ENCODE data around the gene ESPNL.

ESPNL gene

DNA sequence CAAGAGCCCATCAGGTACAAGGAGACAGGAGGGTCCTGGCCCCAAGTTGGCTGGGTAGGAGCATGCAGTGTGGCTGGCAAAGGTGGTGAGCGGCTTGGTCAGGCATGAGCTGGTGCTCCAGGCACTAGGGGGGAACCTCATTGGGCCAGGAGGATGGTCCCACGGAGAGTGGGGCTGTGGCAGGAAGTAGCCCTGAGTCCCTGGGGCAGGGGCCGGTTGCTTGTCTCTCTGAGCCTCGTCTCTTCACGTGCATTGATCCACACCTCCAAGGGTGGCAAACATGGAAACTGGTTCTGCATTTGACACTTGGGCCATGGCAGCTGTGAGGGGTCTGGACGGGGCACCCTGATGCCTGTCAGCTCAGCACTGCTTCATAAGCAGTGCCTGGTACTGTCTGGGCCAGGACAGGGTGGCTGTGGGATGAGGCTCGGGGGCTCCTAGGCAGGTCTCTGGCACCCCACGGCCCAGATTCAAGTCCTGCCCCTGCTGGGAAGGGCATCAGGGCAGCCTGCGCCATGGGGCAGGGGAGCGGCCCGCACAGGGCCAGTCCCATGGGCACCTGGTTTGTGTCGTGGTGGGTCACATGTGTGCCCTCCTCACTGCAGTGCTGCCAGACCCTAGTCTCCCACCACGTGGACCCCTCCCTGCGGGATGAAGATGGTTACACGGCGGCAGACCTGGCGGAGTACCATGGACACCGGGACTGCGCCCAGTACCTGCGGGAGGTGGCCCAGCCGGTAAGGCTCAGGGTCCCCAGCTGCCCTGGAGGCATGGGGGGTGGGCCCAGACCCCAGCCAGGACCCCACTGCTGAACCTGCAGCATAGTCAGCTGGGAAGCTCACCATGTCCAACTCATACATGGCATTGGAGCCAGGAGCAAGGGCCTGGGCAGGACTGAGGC is 16.4 kb downstream of the ESPNL start:
- H3F3A ChIP-seq (ENCODE audit: control insufficient read depth, insufficient read depth), result 0 out of 2 replicates have a peak, but pooled peaks cover 3% of the 10 kb centered on the region
- peaks cover 22% of the 10 kb centered on the region for H3K27me3 ChIP-seq (ENCODE audit: control insufficient read depth, low read length)
- no peaks in the 10 kb centered on the region for H3K9me2 ChIP-seq (replicated peaks; ENCODE audit: control insufficient read depth, low read length)
- H3K4me1 ChIP-seq (ENCODE audit: control insufficient read depth, low read length), result peaks cover 4% of the 10 kb centered on the region; the same call in 1 of the 2 replicates
- no peaks in the 10 kb centered on the region for H3K36me3 ChIP-seq (ENCODE audit: control insufficient read depth, low read length)
- H3K79me2 ChIP-seq (ENCODE audit: control insufficient read depth, low read length), result no peaks in the 10 kb centered on the region
- no peak overlapping the region for H3K4me2 ChIP-seq (ENCODE audit: low read length)
- 0 out of 2 replicates have a peak, but pooled peaks cover 5% of the 10 kb centered on the region for H3K9me3 ChIP-seq (ENCODE audit: control insufficient read depth, insufficient read depth, low read length)
- H3K4me3 ChIP-seq (ENCODE audit: low read length), result no peak overlapping the region
- TF ChIP-seq CTCF (IDR thresholded peaks at IDR 0.05; ENCODE audit: low read depth, low read length, poor library complexity, severe bottlenecking), result no peak
- TF ChIP-seq EZH2phosphoT487 (IDR thresholded peaks at IDR 0.05; ENCODE audit: borderline replicate concordance, low read length), result no peak
- no peaks in the 10 kb centered on the region for H4K20me1 ChIP-seq (ENCODE audit: control insufficient read depth, insufficient read depth, low read depth, low read length)
- no peak overlapping the region for H3K27ac ChIP-seq (ENCODE audit: low read depth, low read length)

GRCh38 chr2:238117199-238118154 is 17.3 kb downstream of the ESPNL start:
- no peak overlapping the region for H3K4me3 ChIP-seq (ENCODE audit: low read length)
- no peak overlapping the region for H3K4me2 ChIP-seq (ENCODE audit: low read length)
- no peaks in the 10 kb centered on the region for H3F3A ChIP-seq (ENCODE audit: control insufficient read depth, insufficient read depth)
- peaks cover 22% of the 10 kb centered on the region for H3K27me3 ChIP-seq (ENCODE audit: control insufficient read depth, low read length)
- H3K9me3 ChIP-seq (ENCODE audit: control insufficient read depth, insufficient read depth, low read length), result 0 out of 2 replicates have a peak, but pooled peaks cover 5% of the 10 kb centered on the region
- H3K79me2 ChIP-seq (ENCODE audit: control insufficient read depth, low read length), result no peaks in the 10 kb centered on the region
- no peaks in the 10 kb centered on the region for H3K9me2 ChIP-seq (replicated peaks; ENCODE audit: control insufficient read depth, low read length)
- H4K20me1 ChIP-seq (ENCODE audit: control insufficient read depth, insufficient read depth, low read depth, low read length), result no peaks in the 10 kb centered on the region
- no peaks in the 10 kb centered on the region for H3K36me3 ChIP-seq (ENCODE audit: control insufficient read depth, low read length)
- H3K27ac ChIP-seq (ENCODE audit: low read depth, low read length), result no peak overlapping the region
- peaks cover 4% of the 10 kb centered on the region; the same call in 1 of the 2 replicates for H3K4me1 ChIP-seq (ENCODE audit: control insufficient read depth, low read length)
- TF ChIP-seq EZH2phosphoT487 (IDR thresholded peaks at IDR 0.05; ENCODE audit: borderline replicate concordance, low read length), result no peak
- no peak for TF ChIP-seq CTCF (IDR thresholded peaks at IDR 0.05; ENCODE audit: low read depth, low read length, poor library complexity, severe bottlenecking)

GRCh38 chr2:238119756-238120462 is 19.8 kb downstream of the ESPNL start:
- Histone ChIP-seq H3K36me3 (ENCODE audit: control insufficient read depth, low read length) (no peaks in the 10 kb centered on the region), H3K9me2 (replicated peaks; ENCODE audit: control insufficient read depth, low read length) (no peaks in the 10 kb centered on the region), H3K79me2 (ENCODE audit: control insufficient read depth, low read length) (no peaks in the 10 kb centered on the region), H3F3A (ENCODE audit: control insufficient read depth, insufficient read depth) (no peaks in the 10 kb centered on the region), H3K4me3 (ENCODE audit: low read length) (no peak overlapping the region), H4K20me1 (ENCODE audit: control insufficient read depth, insufficient read depth, low read depth, low read length) (no peaks in the 10 kb centered on the region), H3K4me1 (ENCODE audit: control insufficient read depth, low read length) (peaks cover 4% of the 10 kb centered on the region; the same call in 1 of the 2 replicates), H3K27me3 (ENCODE audit: control insufficient read depth, low read length) (peaks cover 22% of the 10 kb centered on the region), H3K9me3 (ENCODE audit: control insufficient read depth, insufficient read depth, low read length) (no peaks in the 10 kb centered on the region), H3K4me2 (ENCODE audit: low read length) (no peak overlapping the region), H3K27ac (ENCODE audit: low read depth, low read length) (no peak overlapping the region)
- no peak for TF ChIP-seq CTCF (IDR thresholded peaks at IDR 0.05; ENCODE audit: low read depth, low read length, poor library complexity, severe bottlenecking)
- no peak for TF ChIP-seq EZH2phosphoT487 (IDR thresholded peaks at IDR 0.05; ENCODE audit: borderline replicate concordance, low read length)

All from DOHH2 (cell line).